Measurements from ENCODE around the gene NXPE3. TPM values are rescaled to one million over a fixed set of nuclear protein-coding genes. Genes with fewer than 3 reads are reported as not detected.

The NXPE3 gene
- total and polyA plus RNA-seq, 3 donors from 2014 or later = 11.7 to 17.0 (median 14.6) TPM

- no peak overlapping the region for H3K27ac ChIP-seq
- TF ChIP-seq POLR2A (IDR thresholded peaks at IDR 0.05) = no peak
- no peak for TF ChIP-seq CTCF (IDR thresholded peaks at IDR 0.05)
- intact Hi-C loops (cut with DNase I; ENCODE audit: low total_unique reads) = no loop called here
Observed at GRCh38 chr3:101781166-101781565, 2.2 kb downstream of the NXPE3 start.

GRCh38 chr3:101784855-101785613 is 6.0 kb downstream of the NXPE3 start:
- H3K4me1 ChIP-seq = peaks cover 4% of the 10 kb centered on the region
- H3K27ac ChIP-seq = peak overlapping the region in 1 of 2 donors; percentile 7
- H3K9me3 ChIP-seq = no peaks in the 10 kb centered on the region
- no peaks in the 10 kb centered on the region for H3K27me3 ChIP-seq
- intact Hi-C loops (cut with DNase I; ENCODE audit: low total_unique reads) = no loop called here
- TF ChIP-seq CTCF (IDR thresholded peaks at IDR 0.05) (no peak), POLR2A (IDR thresholded peaks at IDR 0.05) (no peak)
- no peak overlapping the region for H3K4me3 ChIP-seq
- WGBS, 2 donors = 84 to 89% methylated on average over 5 of the region's 5 CpGs
- DNase-seq = no peak
- no peaks in the 10 kb centered on the region for H3K36me3 ChIP-seq (ENCODE audit: low read depth, missing control alignments)

More at GRCh38 chr3:101781166-101781565, 2.2 kb downstream of the NXPE3 start:
- Histone ChIP-seq H3K4me3 (no peak overlapping the region), H3K27me3 (no peaks in the 10 kb centered on the region), H3K36me3 (ENCODE audit: low read depth, missing control alignments) (no peaks in the 10 kb centered on the region), H3K4me1 (peaks cover 8% of the 10 kb centered on the region), H3K9me3 (no peaks in the 10 kb centered on the region)
- no peak for DNase-seq

- WGBS, 2 donors = 87 to 92% methylated on average over 4 of the region's 4 CpGs
- H3K9me3 ChIP-seq = no peaks in the 10 kb centered on the region
- no peaks in the 10 kb centered on the region for H3K36me3 ChIP-seq (ENCODE audit: low read depth, missing control alignments)
- H3K4me1 ChIP-seq = no peaks in the 10 kb centered on the region
- intact Hi-C loops (cut with DNase I; ENCODE audit: low total_unique reads) = no loop called here
- H3K27me3 ChIP-seq = no peaks in the 10 kb centered on the region
- no peak overlapping the region for H3K27ac ChIP-seq
- no peak overlapping the region for H3K4me3 ChIP-seq
- DNase-seq = no peak
- TF ChIP-seq POLR2A (IDR thresholded peaks at IDR 0.05) = no peak
- TF ChIP-seq CTCF (IDR thresholded peaks at IDR 0.05) = no peak
Observed at GRCh38 chr3:101791778-101792177, 12.8 kb downstream of the NXPE3 start.

GRCh38 chr3:101796077-101796680 is 17.2 kb downstream of the NXPE3 start:
- no peak for DNase-seq
- Histone ChIP-seq H3K4me3 (no peak overlapping the region), H3K27me3 (no peaks in the 10 kb centered on the region), H3K9me3 (no peaks in the 10 kb centered on the region), H3K27ac (no peak overlapping the region), H3K4me1 (no peaks in the 10 kb centered on the region), H3K36me3 (ENCODE audit: low read depth, missing control alignments) (no peaks in the 10 kb centered on the region)
- intact Hi-C loops (cut with DNase I; ENCODE audit: low total_unique reads) = no loop called here
- WGBS, 2 donors = 93 to 94% methylated on average over 3 of the region's 3 CpGs
- TF ChIP-seq CTCF (IDR thresholded peaks at IDR 0.05) (no peak), POLR2A (IDR thresholded peaks at IDR 0.05) (no peak)

All from testis (tissue), 3 donors.